B cell (primary cell): ENCODE data around the gene DNAJC15.

Experiments used
- EZH2 ChIP-seq: IDR thresholded peaks from 2 replicates; pipeline ENCODE4 v1.6.1; 2012; ENCODE audit warnings: borderline replicate concordance, low read depth, mild to moderate bottlenecking, moderate library complexity, low read length; ENCODE audit not compliant: insufficient read depth, poor library complexity, severe bottlenecking
- TF ChIP-seq, protein P1 (sequence below): fragments of 200-600 bp; IDR thresholded peaks from one replicate; pipeline ENCODE4 v1.8.0; 2022; ENCODE audit warnings: antibody characterized with exemption, mild to moderate bottlenecking

DNA sequence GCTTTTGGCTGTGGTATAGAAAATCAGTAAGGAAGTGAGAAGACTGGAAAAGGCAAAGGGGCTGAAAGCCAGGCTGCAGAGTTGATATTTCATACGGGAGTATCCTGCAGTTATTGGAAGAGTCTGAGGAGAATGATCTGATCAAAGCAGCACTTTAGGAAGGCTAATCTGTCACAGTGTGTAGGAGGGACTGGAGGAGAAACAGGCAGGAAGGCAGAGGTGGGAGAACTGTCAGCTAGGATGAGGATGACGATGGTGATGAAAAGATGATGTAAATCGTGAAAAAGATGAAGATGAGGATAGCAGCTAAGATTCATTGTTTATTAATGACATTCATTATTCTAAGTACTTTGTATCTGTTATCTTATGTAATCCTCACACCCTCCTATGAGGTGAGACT is 123.0 kb downstream of the DNAJC15 start:
- TF ChIP-seq, protein P1, sequence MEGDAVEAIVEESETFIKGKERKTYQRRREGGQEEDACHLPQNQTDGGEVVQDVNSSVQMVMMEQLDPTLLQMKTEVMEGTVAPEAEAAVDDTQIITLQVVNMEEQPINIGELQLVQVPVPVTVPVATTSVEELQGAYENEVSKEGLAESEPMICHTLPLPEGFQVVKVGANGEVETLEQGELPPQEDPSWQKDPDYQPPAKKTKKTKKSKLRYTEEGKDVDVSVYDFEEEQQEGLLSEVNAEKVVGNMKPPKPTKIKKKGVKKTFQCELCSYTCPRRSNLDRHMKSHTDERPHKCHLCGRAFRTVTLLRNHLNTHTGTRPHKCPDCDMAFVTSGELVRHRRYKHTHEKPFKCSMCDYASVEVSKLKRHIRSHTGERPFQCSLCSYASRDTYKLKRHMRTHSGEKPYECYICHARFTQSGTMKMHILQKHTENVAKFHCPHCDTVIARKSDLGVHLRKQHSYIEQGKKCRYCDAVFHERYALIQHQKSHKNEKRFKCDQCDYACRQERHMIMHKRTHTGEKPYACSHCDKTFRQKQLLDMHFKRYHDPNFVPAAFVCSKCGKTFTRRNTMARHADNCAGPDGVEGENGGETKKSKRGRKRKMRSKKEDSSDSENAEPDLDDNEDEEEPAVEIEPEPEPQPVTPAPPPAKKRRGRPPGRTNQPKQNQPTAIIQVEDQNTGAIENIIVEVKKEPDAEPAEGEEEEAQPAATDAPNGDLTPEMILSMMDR, result no peak
- TF ChIP-seq EZH2, result no peak
